Mucosa of descending colon (tissue), 3 donors: Measurements from ENCODE around the gene ESRRB. TPM values are rescaled to one million over a fixed set of nuclear protein-coding genes. Genes with fewer than 3 reads are reported as not detected.

Source experiments
- ATAC-seq: fragments of 200-7000 bp; cut with Tn5 transposase; one replicate; pipeline ENCODE4 v1.9.1; 2020; ENCODE audit warnings: mild to moderate bottlenecking, moderate library complexity
- DNase-seq, 3 donors: peaks; one replicate each; pipeline ENCODE4 v3.0.0-alpha.2; 2020
- H3K36me3 ChIP-seq: fragments of 200-600 bp; one replicate; pipeline ENCODE4 v1.8.0; 2021; ENCODE audit warnings: low read depth, mild to moderate bottlenecking
- H3K4me1 ChIP-seq: fragments of 200-600 bp; one replicate; pipeline ENCODE4 v1.8.0; 2021; ENCODE audit warnings: low read depth, mild to moderate bottlenecking
- H3K4me3 ChIP-seq: fragments of 200-600 bp; one replicate; pipeline ENCODE4 v1.8.0; 2021; ENCODE audit warnings: mild to moderate bottlenecking
- H3K9me3 ChIP-seq: fragments of 200-600 bp; one replicate; pipeline ENCODE4 v1.8.0; 2021; ENCODE audit warnings: mild to moderate bottlenecking
- CTCF ChIP-seq: fragments of 200-600 bp; IDR thresholded peaks from one replicate; pipeline ENCODE4 v1.8.0; 2022; ENCODE audit warnings: antibody characterized with exemption, mild to moderate bottlenecking
- intact Hi-C, 2 donors: fragments of 100-400 bp; cut with DNase I in 1 of 2; cut with micrococcal nuclease in 1 of 2; formaldehyde crosslinking; loops; one replicate each; pipeline versions ENCODE4 v1.11.0 to v1.11.1; 2022; cut with DNase I, micrococcal nuclease
- total RNA-seq, 3 donors: library from RNA; stranded (reverse); fragmentation: NEBNext Ultra II Directional in 2 of 3; extraction: Animal tissue kit (Norgen Biotek cat#: 25700) in 2 of 3; gene quantifications; one replicate each; pipeline versions ENCODE4 v1.2.1 to v1.2.4, GENCODE V29; 2021 to 2023
- donor health status: DM: no; HTN: no; CAD: no; lungs with moderate emphysema.
- donor health status: DM: no; HTN: no; CAD: no.
- donor health status: DM: no; HTN: yes; CAD: no.

ESRRB gene
- total RNA-seq, 3 donors from 2014 or later: 0.14 to 0.32 TPM; not detected in 1

- DNase-seq (no peak), ATAC-seq (no peak)
- Histone ChIP-seq H3K9me3 (no peaks in the 10 kb centered on the region), H3K4me3 (no peak overlapping the region), H3K4me1 (no peaks in the 10 kb centered on the region), H3K36me3 (no peaks in the 10 kb centered on the region)
- TF ChIP-seq CTCF: no peak
- intact Hi-C loops: no loop called here
Observed at GRCh38 chr14:76391981-76392690, 16.2 kb downstream of the ESRRB start.

- intact Hi-C loops: no loop called here
- Histone ChIP-seq H3K4me3 (no peak overlapping the region), H3K36me3 (no peaks in the 10 kb centered on the region), H3K4me1 (no peaks in the 10 kb centered on the region), H3K9me3 (no peaks in the 10 kb centered on the region)
- DNase-seq: no peak
- no peak for ATAC-seq
- no peak for TF ChIP-seq CTCF
Observed at GRCh38 chr14:76394569-76394968, 18.6 kb downstream of the ESRRB start.

GRCh38 chr14:76395161-76395560 is 19.2 kb downstream of the ESRRB start:
- no peak for DNase-seq
- H3K4me1 ChIP-seq: no peaks in the 10 kb centered on the region
- no peak for ATAC-seq
- no peak for TF ChIP-seq CTCF
- intact Hi-C loops: no loop called here
- H3K9me3 ChIP-seq: no peaks in the 10 kb centered on the region
- no peak overlapping the region for H3K4me3 ChIP-seq
- H3K36me3 ChIP-seq: no peaks in the 10 kb centered on the region

GRCh38 chr14:76396714-76397187 is 20.8 kb downstream of the ESRRB start:
- intact Hi-C loops: no loop called here
- Histone ChIP-seq H3K4me1 (no peaks in the 10 kb centered on the region), H3K9me3 (no peaks in the 10 kb centered on the region)

GRCh38 chr14:76405627-76406026 is 29.7 kb downstream of the ESRRB start:
- TF ChIP-seq CTCF: no peak
- DNase-seq: no peak
- H3K36me3 ChIP-seq: no peaks in the 10 kb centered on the region
- H3K4me3 ChIP-seq: no peak overlapping the region
- intact Hi-C loops: no loop called here
- H3K9me3 ChIP-seq: no peaks in the 10 kb centered on the region
- ATAC-seq: no peak
- H3K4me1 ChIP-seq: no peaks in the 10 kb centered on the region

More at GRCh38 chr14:76396714-76397187, 20.8 kb downstream of the ESRRB start:
- no peak for TF ChIP-seq CTCF
- ATAC-seq (no peak), DNase-seq (no peak)
- no peaks in the 10 kb centered on the region for H3K36me3 ChIP-seq
- no peak overlapping the region for H3K4me3 ChIP-seq
